Retina (tissue), 1 donor: ENCODE data around the gene GSC2.

Source experiments
- DNase-seq: peaks from one replicate; pipeline ENCODE4 v3.0.0-alpha.2; 2016

Gene GSC2, protein sequence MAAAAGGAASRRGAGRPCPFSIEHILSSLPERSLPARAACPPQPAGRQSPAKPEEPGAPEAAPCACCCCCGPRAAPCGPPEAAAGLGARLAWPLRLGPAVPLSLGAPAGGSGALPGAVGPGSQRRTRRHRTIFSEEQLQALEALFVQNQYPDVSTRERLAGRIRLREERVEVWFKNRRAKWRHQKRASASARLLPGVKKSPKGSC

DNA sequence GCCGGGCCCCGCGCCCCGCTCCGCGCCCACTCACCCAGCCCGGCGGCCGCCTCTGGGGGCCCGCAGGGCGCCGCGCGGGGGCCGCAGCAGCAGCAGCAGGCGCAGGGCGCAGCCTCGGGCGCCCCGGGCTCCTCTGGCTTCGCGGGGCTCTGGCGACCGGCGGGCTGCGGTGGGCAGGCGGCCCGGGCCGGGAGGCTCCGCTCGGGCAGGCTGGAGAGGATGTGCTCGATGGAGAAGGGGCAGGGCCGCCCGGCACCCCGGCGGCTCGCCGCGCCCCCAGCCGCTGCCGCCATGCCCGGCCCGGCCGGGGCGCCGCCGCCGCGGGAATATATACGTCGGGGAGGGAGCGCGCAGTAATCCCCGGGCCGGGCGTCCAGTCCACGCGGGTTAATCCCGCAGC is at the start of gene GSC2:
Gene GSC2 (minus strand): TSS at position 302 of the 400 bp plus-strand sequence. CDS start 9 bp downstream, at position 293.
- DNase-seq = no peak

DNA sequence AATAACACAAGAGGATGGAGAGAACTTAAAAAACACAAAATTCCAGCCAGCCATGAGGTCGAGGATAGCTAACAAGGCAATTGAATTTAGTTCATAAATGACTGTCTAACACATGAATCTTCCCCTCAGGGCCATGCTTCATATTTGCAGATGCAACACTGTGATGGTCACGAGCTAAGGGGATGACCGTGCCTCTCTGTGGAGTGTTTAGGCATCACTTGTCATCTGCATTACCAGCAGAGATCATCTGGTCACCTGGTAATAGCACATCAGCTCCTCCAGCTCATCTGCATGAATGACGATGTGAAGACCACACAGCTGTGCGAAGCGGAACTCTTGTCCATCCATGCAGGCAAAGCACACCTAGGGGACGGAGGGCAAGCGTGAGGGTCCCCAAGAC is 49.4 kb upstream of the GSC2 start:
- no peak for DNase-seq

GRCh38 chr22:19197997-19198865 is 48.1 kb upstream of the GSC2 start:
- no peak for DNase-seq

DNA sequence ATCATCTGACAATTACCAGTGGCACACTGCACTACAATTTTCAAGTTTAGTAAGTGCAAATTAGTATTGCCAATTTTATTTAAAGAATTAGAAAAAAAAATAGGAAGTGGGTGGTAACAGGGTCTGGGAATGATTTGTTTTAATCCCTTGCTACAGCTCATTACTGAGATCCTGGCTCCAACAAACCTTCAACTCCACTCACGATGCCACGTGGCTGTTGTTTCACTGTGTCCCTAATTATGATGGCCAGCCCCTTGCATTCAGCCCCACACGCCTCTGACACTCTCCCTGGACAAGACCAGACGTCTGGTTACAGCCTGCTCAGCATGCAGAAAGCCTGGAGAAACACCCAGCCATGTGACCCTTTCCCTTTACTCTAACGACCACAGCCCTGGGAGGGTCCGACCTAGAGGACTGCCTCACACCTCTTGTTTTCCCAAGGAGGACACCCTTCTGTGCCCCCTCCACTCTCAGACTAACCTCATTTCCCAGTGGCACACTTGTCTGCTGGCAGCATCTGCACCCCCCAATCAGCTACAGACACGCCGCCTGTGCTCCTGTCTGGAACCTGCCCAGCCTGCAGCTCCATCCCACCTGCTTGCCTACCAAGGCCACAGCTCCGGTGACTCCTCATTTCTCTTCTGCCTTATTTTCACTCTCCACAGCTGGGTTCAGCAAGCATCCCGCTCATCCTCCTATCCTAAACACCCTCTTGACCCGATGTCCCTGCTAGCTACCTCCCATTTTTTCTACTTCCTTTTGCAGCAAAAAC is 46.9 kb upstream of the GSC2 start:
- DNase-seq = no peak

GRCh38 chr22:19195796-19196731 is 46.0 kb upstream of the GSC2 start:
- DNase-seq = no peak

DNA sequence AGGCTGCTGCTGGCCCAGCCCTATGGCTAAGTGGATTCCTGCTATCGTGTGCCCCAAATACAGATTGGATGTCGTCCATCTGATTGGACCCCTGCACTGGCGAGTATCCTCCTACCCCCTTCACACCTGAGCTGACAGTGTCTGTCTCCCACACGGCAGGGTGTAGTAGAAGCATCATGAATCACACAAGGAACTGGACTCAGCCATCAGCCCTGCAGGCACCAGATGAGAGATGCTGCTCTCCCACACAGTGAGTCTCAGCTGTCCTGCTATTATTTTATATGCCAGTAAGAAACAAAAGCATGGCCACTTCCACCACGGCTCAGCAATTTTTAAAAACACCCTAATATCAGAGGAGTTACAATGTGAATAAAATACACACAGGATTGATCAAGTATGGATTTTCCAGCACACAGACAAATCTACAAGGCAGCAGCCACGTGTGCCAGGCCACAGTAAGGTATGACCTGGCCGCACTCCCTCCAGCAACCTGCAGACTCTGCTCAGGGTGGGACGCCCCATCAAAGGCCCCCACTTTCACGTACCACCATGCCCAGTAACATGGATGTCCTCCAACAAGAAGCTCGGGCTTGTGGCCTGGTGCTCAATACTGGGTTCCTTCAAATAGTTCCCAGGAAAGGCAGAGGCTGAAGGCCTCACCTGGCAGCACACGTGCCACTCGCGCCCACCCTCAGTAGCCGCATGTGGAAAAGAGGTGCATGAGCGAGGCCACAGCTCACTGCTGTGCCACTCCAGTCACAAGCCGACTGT is 44.9 kb upstream of the GSC2 start:
- DNase-seq = no peak

- no peak for DNase-seq
These were observed 43.8 kb upstream of the GSC2 start for GRCh38 chr22:19193879-19194278.

GRCh38 chr22:19187716-19188563 is 37.8 kb upstream of the GSC2 start:
- DNase-seq = no peak

DNA sequence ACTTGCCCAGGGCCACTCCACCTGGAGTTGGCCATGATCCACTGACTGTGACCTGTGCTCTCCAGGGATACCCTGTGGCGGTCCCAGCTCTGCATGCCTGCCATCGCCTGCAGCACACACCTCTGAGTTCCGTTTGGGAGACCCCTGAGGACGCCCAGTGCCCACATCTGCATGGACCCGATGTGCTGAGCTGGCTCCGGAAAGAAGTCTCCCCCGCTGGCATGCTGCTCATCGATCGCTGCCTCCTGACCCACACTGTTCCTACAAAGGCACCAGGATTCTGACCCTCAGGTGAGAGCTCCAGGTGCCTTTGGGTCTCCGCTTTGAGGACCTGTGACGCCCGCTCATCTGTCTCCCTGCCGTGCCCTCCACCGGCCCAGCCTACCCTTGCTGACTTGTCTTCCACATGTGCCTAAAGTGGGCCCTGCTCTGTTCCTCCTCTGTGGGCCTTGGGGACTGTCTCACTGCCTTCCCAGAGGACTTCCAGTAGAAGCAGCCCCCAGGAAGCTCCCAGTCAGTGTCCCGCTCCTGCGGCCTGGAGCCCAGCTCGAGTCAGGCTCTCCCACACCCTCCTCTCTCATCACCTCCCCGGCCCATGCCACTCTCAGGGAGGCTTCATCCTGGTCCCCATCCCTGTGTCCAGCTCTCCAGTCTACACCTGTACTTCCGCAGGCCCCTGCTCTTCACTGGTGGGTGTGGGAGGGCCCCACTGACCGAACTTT is 34.3 kb upstream of the GSC2 start:
- DNase-seq = no peak

GRCh38 chr22:19183216-19183615 is 33.1 kb upstream of the GSC2 start:
- no peak for DNase-seq

DNA sequence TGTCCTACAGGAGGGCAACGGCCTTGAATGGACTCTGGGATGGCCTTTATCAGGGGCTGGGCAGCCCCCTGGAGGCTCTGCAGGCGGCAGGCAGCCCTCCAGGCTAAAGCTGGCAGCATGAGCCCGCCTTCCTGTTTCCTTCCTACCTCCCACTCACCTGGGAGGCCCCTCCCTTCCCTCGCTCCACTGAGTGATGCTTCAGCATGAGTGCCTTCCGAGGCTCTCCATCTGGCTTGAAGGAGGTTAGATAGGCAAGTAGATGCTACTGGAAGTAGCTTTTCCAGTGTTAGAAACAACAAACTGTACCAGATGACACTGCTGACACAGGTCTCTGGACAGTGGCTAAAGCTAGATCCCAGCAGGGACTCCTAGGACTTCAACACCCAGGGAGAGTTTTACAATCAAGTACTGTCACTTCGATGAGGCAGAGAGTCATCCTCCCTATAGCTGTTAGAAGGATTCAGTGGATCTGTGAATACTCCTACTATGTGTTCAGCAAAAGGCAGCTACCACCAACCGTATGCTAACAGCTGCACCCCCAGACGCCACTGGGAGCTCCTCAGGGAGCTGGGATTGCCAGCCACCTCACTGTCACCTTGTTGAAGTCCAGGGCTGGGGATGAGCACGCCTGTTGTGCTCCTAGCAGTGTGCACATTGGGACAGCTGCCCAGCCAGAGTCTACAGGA is 32.5 kb upstream of the GSC2 start:
- DNase-seq = no peak

DNA sequence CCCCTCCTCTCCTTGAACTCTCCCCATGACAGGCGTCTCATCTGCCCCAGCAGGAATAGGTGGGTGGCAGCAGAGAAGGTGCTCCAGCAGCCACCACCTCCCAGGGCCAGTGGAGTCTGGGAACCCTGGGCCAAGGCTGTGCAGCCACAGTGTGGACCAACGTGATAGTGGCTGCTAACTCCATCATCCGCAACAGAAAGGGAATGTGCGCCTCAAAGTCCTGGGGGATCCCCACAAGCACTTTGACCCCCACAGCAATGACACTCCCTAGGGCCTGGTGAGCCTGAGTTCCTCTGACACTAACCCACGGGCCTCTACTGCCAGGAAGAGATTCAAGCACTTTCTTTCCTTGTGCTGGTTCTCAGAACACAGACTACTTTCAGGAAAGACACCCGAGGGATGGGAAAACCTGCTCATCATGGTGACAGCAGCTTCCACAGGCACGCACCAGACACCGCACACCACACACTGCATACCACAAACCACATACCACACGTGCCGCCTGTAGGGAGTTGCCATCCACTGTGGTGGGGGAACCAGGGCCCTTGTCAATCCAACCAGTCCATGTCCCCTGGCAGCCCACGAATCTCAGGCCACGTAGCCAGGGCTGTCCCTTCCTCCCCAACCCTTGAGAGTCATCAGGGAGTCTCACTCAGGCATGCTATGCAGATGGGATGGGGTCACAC is 31.8 kb upstream of the GSC2 start:
- no peak for DNase-seq

GRCh38 chr22:19180740-19181410 is 30.8 kb upstream of the GSC2 start:
- DNase-seq = no peak

DNA sequence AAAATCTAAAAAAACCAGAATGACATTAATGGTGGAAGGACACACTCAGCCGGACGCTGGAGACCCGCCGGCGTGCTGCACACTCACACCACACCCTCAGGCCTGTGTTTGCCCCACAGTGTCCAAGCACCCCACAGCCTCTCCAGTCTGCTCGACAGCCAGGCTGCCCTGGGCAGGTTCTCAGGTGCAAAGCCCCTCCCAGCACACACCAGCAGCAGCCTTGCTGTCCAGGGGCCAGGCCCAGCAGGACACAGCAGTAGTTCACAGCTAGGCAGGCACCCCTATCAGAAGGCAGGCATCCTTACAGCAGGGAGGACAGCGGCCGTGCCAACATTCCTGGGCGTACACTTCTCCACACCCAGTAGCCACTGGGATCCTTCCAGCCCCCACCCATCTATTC is 30.1 kb upstream of the GSC2 start:
- no peak for DNase-seq

DNA sequence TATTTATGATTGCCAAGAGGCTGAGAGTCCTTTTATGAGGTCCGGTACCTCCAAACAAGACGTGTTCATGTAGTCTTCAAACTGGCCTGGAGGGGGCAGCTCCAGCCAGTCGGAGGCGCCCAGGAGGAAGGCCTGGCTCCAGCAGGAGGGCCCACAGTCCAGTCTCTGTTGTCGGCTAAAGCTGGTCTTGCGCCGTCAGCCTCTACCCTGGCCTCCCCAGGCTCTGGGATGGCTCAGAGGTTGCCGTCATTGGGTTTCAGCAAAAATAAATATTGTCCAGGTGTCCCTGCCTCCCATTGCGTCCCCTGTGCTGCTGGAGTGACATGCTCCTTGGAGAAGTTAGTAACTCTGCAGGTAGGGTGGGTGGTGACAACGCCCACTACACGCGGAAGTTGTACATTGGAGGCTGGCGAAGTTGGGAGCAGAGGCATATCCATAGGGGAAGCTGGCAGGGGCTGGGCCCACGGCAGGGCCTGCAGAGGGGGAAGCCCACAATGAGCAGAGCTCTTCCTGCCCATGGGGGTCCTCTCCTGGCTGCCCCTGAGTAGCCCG is 29.5 kb upstream of the GSC2 start:
- peak; percentile 86 for DNase-seq

DNA sequence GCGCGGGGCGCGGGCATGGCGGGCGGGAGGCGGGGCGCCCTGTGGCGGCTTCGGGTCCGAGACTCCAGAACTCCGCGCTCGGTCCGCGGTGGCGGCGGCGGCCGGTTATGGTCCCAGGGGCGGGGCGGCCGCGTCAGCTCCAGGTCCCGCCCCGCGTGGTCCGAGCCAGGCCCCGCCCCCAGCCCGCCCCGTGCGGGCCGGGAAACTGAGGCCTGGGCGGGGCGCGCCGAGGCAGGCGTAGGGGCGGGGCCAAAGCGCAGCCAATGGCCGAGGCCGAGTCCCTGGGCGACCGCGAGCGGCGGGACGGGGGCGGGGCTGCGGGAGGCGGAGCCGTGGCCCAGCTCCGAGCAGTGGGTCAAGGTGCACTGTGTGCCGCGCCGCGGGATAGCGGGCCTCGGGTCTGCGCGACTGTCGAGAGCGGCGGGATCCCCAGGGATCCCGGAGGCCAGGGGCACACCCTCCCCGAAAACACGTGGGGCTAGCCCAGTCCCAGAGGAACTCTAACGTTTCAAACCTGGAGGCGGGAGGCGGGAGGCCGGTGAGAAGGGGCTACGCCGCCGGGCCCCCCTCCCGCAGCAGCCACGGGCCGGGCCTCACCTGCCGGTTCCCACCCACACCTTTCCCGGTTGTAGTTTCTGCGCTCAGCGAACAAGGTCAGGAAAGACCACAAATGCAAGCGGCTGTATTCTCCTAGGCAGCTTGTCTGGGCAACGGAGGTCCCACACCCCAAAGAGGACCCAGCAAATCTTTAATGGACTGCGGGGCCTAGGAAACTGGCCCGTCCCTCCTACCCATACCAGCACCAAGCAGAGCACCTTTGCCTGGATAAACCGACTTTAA is 28.8 kb upstream of the GSC2 start, which contains the start of gene SLC25A1:
Gene SLC25A1 (minus strand): TSS at position 80 of the 840 bp plus-strand sequence. CDS start 63 bp downstream, at position 17.
- DNase-seq = peak; percentile 86
